ENCODE data around the gene PPP2R5C. TPM values are rescaled to one million over a fixed set of nuclear protein-coding genes. Genes with fewer than 3 reads are reported as not detected.

PPP2R5C gene
- total and polyA plus RNA-seq, 9 of the 15 experiments (the other 6 are each of a cell fraction or from before 2014, with no cell fraction given), result 284 to 617 (median 395) TPM

DNA sequence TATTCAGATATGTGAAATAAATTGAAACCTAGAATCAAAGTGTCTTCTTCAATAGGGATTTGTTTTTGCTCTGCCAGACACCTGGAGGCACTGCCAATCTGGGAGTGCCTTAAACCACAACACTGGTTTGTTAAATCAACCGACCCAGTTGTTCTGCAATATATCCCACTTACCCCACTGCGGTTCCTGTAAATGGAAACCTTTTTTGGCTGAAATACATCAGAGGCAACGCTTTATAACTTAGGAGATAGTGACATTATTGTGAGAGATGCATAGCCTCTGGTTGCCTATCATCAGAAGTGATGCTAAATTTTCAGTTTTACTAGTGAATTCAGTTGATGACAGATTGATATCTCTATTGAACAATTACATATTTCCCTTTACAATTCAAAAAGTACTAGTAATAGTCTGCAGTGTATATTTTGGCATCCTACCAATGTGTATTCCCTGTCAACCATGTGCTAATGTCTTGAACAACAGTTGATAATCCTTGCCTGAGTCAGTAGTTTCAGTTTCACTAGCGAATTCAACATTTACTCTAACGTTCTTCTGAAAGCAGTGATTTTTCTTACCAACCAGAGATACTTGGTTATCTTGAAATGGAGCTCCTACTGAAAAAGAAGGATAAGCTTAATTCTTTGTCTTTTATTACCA is 30.5 kb downstream of the PPP2R5C start:
- intact Hi-C loops (cut with micrococcal nuclease), result no loop called here
- ATAC-seq (no peak), FAIRE-seq (peak; percentile 6), DNase-seq (ENCODE audit: extremely low read depth in 1 of 4, low spot score in 3 of 4) (no peak)
- H3K36me3 ChIP-seq (ENCODE audit: control insufficient read depth, insufficient read depth, low read length), result peaks cover 57% of the 10 kb centered on the region; the same call in 2 of the 3 replicates
- H3K9ac ChIP-seq (ENCODE audit: insufficient read depth in 1 of 2, low read depth in 2 of 2, low read length in 2 of 2), result no peak overlapping the region
- 48% methylated on average over 5 of the region's 5 CpGs for WGBS (ENCODE audit: insufficient coverage, low coverage, missing lambda C conversion rate)
- H3K4me3 ChIP-seq, result no peak overlapping the region
- H3K9me3 ChIP-seq (replicated peaks; ENCODE audit: control insufficient read depth, insufficient read depth, low read depth, low read length), result no peaks in the 10 kb centered on the region
- H4K20me1 ChIP-seq (replicated peaks; ENCODE audit: control insufficient read depth, insufficient read depth, low read length), result no peaks in the 10 kb centered on the region
- H3K27ac ChIP-seq (ENCODE audit: extremely low read depth, low read depth, low read length), result no peak overlapping the region
- TF ChIP-seq MED1 (CRISPR knock-in tag; IDR thresholded peaks at IDR 0.05; ENCODE audit: borderline replicate concordance), result no peak
- POLR2A ChIA-PET, result interaction anchor here (2.0 kb wide), 1 partner anchor 23 kb away, joined by 4 read pairs; no protein-coding TSS in a partner anchor
- no peaks in the 10 kb centered on the region for H3K4me1 ChIP-seq (replicated peaks in 1 of 2; ENCODE audit: control insufficient read depth in 2 of 2, insufficient read depth in 2 of 2, low read length in 2 of 2)
- BruUV-seq (replicated peaks), result TSS peak; percentile 3
- peaks cover 78% of the 10 kb centered on the region for H3K79me2 ChIP-seq (ENCODE audit: control insufficient read depth, insufficient read depth, low read length)
- in situ Hi-C loops (cut with MboI), result no loop called here
- no peaks in the 10 kb centered on the region for H3K27me3 ChIP-seq (ENCODE audit: control insufficient read depth in 2 of 2, insufficient read depth in 2 of 2, low read length in 2 of 2)
- CTCF ChIA-PET (ENCODE audit: low intra/inter-chr PET ratio), result no interaction called here
- no peaks in the 10 kb centered on the region for H3K9me1 ChIP-seq (ENCODE audit: control insufficient read depth, insufficient read depth, low read length)
- no peak overlapping the region for H2AFZ ChIP-seq (ENCODE audit: low read depth, low read length)
- no peak overlapping the region for H3K4me2 ChIP-seq (ENCODE audit: insufficient read depth, low read length)

DNA sequence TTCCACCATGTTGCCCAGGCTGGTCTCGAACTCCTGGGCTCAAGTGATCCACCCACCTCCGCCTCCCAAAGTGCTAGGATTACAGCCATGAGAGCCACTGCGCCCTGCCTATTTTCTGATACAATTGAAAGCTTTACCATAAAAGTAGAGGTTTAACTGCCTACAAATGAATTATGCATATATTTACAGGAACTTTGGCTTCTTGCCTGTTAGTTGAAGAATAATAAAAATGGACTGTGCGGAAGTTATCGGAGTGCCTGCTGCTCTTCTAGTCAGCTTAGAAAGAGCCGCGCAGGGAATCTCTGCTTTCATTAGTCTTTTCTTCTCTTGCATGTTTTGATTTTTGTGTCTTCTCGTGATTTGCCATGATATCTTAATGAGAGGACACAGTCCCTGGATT is 34.5 kb downstream of the PPP2R5C start:
- in situ Hi-C loops (cut with MboI), result no loop called here
- no peak for DNase-seq (ENCODE audit: extremely low read depth in 1 of 4, low spot score in 3 of 4)
- no peaks in the 10 kb centered on the region for H4K20me1 ChIP-seq (replicated peaks; ENCODE audit: control insufficient read depth, insufficient read depth, low read length)
- FAIRE-seq, result no peak
- peak overlapping the region in 1 of 2 experiments; percentile 45; a peak in 1 of 4 replicates for H3K9ac ChIP-seq (ENCODE audit: insufficient read depth in 1 of 2, low read depth in 2 of 2, low read length in 2 of 2)
- H3K36me3 ChIP-seq (ENCODE audit: control insufficient read depth, insufficient read depth, low read length), result peaks cover 61% of the 10 kb centered on the region; the same call in 2 of the 3 replicates
- no peak overlapping the region for H3K27ac ChIP-seq (ENCODE audit: extremely low read depth, low read depth, low read length)
- CTCF ChIA-PET (ENCODE audit: low intra/inter-chr PET ratio), result no interaction called here
- no peak overlapping the region for H3K4me2 ChIP-seq (ENCODE audit: insufficient read depth, low read length)
- no peaks in the 10 kb centered on the region for H3K9me1 ChIP-seq (ENCODE audit: control insufficient read depth, insufficient read depth, low read length)
- intact Hi-C loops (cut with micrococcal nuclease), result no loop called here
- 98% methylated on average over 5 of the region's 8 CpGs for WGBS (ENCODE audit: insufficient coverage, low coverage, missing lambda C conversion rate)
- H3K9me3 ChIP-seq (replicated peaks; ENCODE audit: control insufficient read depth, insufficient read depth, low read depth, low read length), result no peaks in the 10 kb centered on the region
- peaks cover 55% of the 10 kb centered on the region for H3K79me2 ChIP-seq (ENCODE audit: control insufficient read depth, insufficient read depth, low read length)
- no TSS peak for BruUV-seq (replicated peaks)
- no peak overlapping the region for H2AFZ ChIP-seq (ENCODE audit: low read depth, low read length)
- POLR2A ChIA-PET, result interaction anchor here (0.5 kb wide), 1 partner anchor 86 kb away, joined by 3 read pairs; no protein-coding TSS in a partner anchor
- ATAC-seq, result no peak
- H3K4me3 ChIP-seq, result no peak overlapping the region
- H3K4me1 ChIP-seq (replicated peaks in 1 of 2; ENCODE audit: control insufficient read depth in 2 of 2, insufficient read depth in 2 of 2, low read length in 2 of 2), result no peaks in the 10 kb centered on the region
- H3K27me3 ChIP-seq (ENCODE audit: control insufficient read depth in 2 of 2, insufficient read depth in 2 of 2, low read length in 2 of 2), result no peaks in the 10 kb centered on the region
- TF ChIP-seq E2F3 (CRISPR knock-in tag; IDR thresholded peaks at IDR 0.05) (no peak), EHMT2 (IDR thresholded peaks at IDR 0.05) (no peak), ZNF445 (CRISPR knock-in tag; IDR thresholded peaks at IDR 0.05; ENCODE audit: low read depth) (no peak)
- TF ChIP-seq, protein P1, sequence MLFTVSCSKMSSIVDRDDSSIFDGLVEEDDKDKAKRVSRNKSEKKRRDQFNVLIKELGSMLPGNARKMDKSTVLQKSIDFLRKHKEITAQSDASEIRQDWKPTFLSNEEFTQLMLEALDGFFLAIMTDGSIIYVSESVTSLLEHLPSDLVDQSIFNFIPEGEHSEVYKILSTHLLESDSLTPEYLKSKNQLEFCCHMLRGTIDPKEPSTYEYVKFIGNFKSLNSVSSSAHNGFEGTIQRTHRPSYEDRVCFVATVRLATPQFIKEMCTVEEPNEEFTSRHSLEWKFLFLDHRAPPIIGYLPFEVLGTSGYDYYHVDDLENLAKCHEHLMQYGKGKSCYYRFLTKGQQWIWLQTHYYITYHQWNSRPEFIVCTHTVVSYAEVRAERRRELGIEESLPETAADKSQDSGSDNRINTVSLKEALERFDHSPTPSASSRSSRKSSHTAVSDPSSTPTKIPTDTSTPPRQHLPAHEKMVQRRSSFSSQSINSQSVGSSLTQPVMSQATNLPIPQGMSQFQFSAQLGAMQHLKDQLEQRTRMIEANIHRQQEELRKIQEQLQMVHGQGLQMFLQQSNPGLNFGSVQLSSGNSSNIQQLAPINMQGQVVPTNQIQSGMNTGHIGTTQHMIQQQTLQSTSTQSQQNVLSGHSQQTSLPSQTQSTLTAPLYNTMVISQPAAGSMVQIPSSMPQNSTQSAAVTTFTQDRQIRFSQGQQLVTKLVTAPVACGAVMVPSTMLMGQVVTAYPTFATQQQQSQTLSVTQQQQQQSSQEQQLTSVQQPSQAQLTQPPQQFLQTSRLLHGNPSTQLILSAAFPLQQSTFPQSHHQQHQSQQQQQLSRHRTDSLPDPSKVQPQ (CRISPR knock-in tag; IDR thresholded peaks at IDR 0.05; ENCODE audit: borderline replicate concordance), result no peak
- TF ChIP-seq, protein P2, sequence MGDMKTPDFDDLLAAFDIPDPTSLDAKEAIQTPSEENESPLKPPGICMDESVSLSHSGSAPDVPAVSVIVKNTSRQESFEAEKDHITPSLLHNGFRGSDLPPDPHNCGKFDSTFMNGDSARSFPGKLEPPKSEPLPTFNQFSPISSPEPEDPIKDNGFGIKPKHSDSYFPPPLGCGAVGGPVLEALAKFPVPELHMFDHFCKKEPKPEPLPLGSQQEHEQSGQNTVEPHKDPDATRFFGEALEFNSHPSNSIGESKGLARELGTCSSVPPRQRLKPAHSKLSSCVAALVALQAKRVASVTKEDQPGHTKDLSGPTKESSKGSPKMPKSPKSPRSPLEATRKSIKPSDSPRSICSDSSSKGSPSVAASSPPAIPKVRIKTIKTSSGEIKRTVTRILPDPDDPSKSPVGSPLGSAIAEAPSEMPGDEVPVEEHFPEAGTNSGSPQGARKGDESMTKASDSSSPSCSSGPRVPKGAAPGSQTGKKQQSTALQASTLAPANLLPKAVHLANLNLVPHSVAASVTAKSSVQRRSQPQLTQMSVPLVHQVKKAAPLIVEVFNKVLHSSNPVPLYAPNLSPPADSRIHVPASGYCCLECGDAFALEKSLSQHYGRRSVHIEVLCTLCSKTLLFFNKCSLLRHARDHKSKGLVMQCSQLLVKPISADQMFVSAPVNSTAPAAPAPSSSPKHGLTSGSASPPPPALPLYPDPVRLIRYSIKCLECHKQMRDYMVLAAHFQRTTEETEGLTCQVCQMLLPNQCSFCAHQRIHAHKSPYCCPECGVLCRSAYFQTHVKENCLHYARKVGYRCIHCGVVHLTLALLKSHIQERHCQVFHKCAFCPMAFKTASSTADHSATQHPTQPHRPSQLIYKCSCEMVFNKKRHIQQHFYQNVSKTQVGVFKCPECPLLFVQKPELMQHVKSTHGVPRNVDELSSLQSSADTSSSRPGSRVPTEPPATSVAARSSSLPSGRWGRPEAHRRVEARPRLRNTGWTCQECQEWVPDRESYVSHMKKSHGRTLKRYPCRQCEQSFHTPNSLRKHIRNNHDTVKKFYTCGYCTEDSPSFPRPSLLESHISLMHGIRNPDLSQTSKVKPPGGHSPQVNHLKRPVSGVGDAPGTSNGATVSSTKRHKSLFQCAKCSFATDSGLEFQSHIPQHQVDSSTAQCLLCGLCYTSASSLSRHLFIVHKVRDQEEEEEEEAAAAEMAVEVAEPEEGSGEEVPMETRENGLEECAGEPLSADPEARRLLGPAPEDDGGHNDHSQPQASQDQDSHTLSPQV (IDR thresholded peaks at IDR 0.05), result no peak
